Spinal cord (tissue), 10 donors: ENCODE data around the gene NFKBIZ. TPM values are rescaled to one million over a fixed set of nuclear protein-coding genes. Genes with fewer than 3 reads are reported as not detected.
"Not testable (repeated sequence)": the region's sequence is repeated elsewhere in the genome, so short reads cannot be mapped to it uniquely, and the experiment has no call there.

Source experiments
- DNase-seq, 6 donors: peaks; one replicate each; pipeline versions ENCODE4 v3.0.0 to v3.0.0-alpha.2; 2013 to 2015; ENCODE audit warnings: low spot score in 6 of 6, low read depth in 4 of 6
- H3K27ac ChIP-seq: one replicate; pipeline ENCODE4 v1.5.1; 2013; ENCODE audit warnings: low read depth, low read length, control low read depth
- H3K27me3 ChIP-seq: one replicate; pipeline ENCODE4 v1.6.1; 2013; ENCODE audit warnings: low read length; ENCODE audit not compliant: control insufficient read depth, insufficient read depth
- H3K36me3 ChIP-seq: one replicate; pipeline ENCODE4 v1.6.1; 2013; ENCODE audit warnings: low read length; ENCODE audit not compliant: control insufficient read depth, insufficient read depth
- H3K4me1 ChIP-seq: one replicate; pipeline ENCODE4 v1.6.1; 2013; ENCODE audit warnings: low read length; ENCODE audit not compliant: control insufficient read depth, insufficient read depth
- H3K4me3 ChIP-seq: one replicate; pipeline ENCODE4 v1.5.1; 2013; ENCODE audit warnings: low read depth, low read length, control low read depth
- H3K9me3 ChIP-seq: one replicate; pipeline ENCODE4 v1.6.1; 2013; ENCODE audit warnings: low read length; ENCODE audit not compliant: control insufficient read depth, insufficient read depth
- WGBS: methylation state at CpG from one replicate; pipeline ENCODE4 v1.1.5; 2013; ENCODE audit warnings: missing lambda C conversion rate; ENCODE audit not compliant: insufficient coverage; 5-methylcytosine and 5-hydroxymethylcytosine counted together
- polyA plus RNA-seq, 2 donors: library from polyadenylated mRNA; unstranded; fragments of 120-200 nt; gene quantifications; one replicate each; pipeline ENCODE4 v1.2.1, GENCODE V29; 2013; ENCODE audit not compliant: insufficient read length in 2 of 2
- total RNA-seq, 2 donors: library from RNA; depleted of rRNA in 1 of 2; stranded (reverse); fragments of 120-200 nt in 1 of 2; fragments of >200 nt in 1 of 2; gene quantifications; one replicate each; pipeline versions ENCODE4 v1.2.3 to v1.2.4, GENCODE V29; 2013 to 2014
- donor health status: healthy.

The NFKBIZ gene
- total and polyA plus RNA-seq, 4 donors = 4.1 to 12.3 (median 8.2) TPM

DNA sequence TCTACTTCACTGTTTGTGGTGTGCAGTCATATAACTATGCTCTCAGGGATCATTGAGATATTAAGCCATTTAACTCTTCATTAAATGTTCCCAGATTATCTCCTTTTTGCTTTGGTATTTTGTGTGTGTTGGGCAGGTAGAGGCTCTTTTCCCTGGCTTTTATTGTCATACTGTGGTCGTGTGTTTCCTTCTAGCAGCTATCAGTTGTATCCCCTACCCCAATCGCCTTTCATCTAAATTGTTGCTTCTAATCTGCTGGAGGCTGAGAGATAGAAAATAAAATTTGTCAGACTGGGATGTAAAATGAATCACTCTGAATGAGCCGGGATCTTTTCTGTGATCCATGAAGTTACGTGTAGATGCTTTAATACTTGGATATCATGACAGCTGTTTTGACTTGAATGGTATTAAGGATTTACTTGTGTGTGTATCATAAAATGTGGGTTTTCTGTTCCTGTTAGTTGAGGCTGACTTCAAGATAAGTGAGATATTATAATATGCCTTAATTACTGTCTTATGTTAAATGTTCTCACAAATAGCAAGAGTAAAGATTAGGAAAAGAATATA is 9.2 kb downstream of the NFKBIZ start:
- Histone ChIP-seq H3K36me3 (peaks cover 23% of the 10 kb centered on the region), H3K27ac (no peak overlapping the region), H3K27me3 (no peaks in the 10 kb centered on the region), H3K4me3 (no peak overlapping the region), H3K4me1 (no peaks in the 10 kb centered on the region), H3K9me3 (no peaks in the 10 kb centered on the region)
- WGBS = 100% methylated on average over 2 of the region's 4 CpGs
- DNase-seq = no peak

DNA sequence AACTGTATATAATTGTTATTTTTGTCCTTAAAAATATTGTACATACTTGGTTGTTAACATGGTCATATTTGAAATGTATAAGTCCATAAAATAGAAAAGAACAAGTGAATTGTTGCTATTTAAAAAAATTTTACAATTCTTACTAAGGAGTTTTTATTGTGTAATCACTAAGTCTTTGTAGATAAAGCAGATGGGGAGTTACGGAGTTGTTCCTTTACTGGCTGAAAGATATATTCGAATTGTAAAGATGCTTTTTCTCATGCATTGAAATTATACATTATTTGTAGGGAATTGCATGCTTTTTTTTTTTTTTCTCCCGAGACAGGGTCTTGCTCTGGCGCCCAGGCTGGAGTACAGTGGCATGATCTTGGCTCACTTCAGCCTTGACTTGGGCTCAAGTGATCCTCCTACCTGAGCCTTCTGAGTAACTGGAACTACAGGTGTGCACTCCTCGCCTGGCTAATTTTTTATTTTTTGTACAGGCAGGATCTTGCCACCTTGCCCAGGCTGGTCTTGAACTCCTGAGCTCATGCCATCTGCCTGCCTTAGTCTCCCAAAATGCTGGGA is 10.7 kb downstream of the NFKBIZ start:
- 96% methylated on average over 3 of the region's 5 CpGs for WGBS
- DNase-seq = no peak
- Histone ChIP-seq H3K9me3 (no peaks in the 10 kb centered on the region), H3K27me3 (no peaks in the 10 kb centered on the region), H3K27ac (no peak overlapping the region), H3K4me3 (no peak overlapping the region), H3K36me3 (peaks cover 21% of the 10 kb centered on the region), H3K4me1 (no peaks in the 10 kb centered on the region)

- no peaks in the 10 kb centered on the region for H3K4me1 ChIP-seq
- H3K36me3 ChIP-seq = peaks cover 11% of the 10 kb centered on the region
- H3K9me3 ChIP-seq = no peaks in the 10 kb centered on the region
- no CpG with 5 or more reads among the region's 3 CpGs for WGBS
- H3K27ac ChIP-seq = no peak overlapping the region
- no peaks in the 10 kb centered on the region for H3K27me3 ChIP-seq
- DNase-seq = no peak
- no peak overlapping the region for H3K4me3 ChIP-seq
Observed at GRCh38 chr3:101861212-101861788, 12.0 kb downstream of the NFKBIZ start.

- Histone ChIP-seq H3K9me3 (no peaks in the 10 kb centered on the region), H3K27me3 (no peaks in the 10 kb centered on the region), H3K36me3 (peaks cover 11% of the 10 kb centered on the region), H3K4me1 (no peaks in the 10 kb centered on the region), H3K27ac (no peak overlapping the region), H3K4me3 (no peak overlapping the region)
- no peak for DNase-seq
- 100% methylated on average over 4 of the region's 5 CpGs for WGBS
Observed at GRCh38 chr3:101861789-101862415, 12.6 kb downstream of the NFKBIZ start.

GRCh38 chr3:101862416-101863165 is 13.3 kb downstream of the NFKBIZ start:
- no peak for DNase-seq
- Histone ChIP-seq H3K4me3 (no peak overlapping the region), H3K9me3 (no peaks in the 10 kb centered on the region), H3K27me3 (no peaks in the 10 kb centered on the region), H3K36me3 (peaks cover 7% of the 10 kb centered on the region), H3K27ac (no peak overlapping the region), H3K4me1 (no peaks in the 10 kb centered on the region)
- WGBS = no CpG with 5 or more reads among the region's 3 CpGs

GRCh38 chr3:101864926-101865325 is 15.6 kb downstream of the NFKBIZ start:
- H3K4me3 ChIP-seq = not testable (repeated sequence)
- 96% methylated on average over 3 of the region's 7 CpGs for WGBS

DNA sequence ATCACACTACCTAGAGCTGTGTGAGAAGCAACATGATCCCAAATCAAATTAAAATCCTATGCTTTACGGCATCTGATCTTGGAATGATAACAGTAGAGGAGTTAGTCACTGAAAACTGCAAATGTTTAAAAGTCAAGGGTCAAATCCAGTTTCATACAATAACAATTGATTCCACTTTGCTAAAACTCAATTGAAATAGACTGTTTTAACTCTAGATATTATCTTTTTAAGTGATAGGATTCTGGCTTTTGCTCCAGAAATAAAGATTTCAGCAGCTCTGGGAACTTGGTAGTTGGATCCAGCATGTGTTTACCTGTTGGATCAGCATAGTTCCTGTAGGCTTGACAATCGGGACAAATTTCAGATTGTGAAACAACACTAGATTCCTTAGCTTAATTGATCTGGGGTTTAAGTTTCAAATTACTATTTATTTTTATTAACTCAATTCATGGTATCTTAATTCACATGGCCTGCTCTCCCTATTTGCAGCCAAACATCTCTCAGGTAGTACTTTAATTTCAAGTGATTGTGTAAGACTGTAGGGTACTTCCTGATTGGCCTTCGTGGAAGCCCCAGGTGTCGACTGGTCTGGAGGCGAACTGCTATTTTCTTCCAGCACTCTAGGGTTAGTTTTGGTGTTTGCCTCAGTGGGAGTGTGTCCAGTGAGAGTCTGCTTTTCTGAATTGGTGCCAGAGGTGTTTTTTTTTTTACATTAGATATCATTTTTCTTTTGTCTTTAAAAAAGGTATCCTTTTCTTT is 16.6 kb downstream of the NFKBIZ start:
- WGBS = no CpG with 5 or more reads among the region's 5 CpGs
- no peak overlapping the region for H3K27ac ChIP-seq
- H3K4me1 ChIP-seq = no peaks in the 10 kb centered on the region

More at GRCh38 chr3:101864926-101865325, 15.6 kb downstream of the NFKBIZ start:
- not testable (repeated sequence) for DNase-seq, H3K9me3 ChIP-seq, H3K27ac ChIP-seq, H3K36me3 ChIP-seq, H3K27me3 ChIP-seq, H3K4me1 ChIP-seq

GRCh38 chr3:101867511-101867910 is 18.2 kb downstream of the NFKBIZ start:
- no peaks in the 10 kb centered on the region for H3K36me3 ChIP-seq
- DNase-seq = no peak
- H3K27me3 ChIP-seq = no peaks in the 10 kb centered on the region
- H3K27ac ChIP-seq = no peak overlapping the region
- no peaks in the 10 kb centered on the region for H3K4me1 ChIP-seq
- H3K9me3 ChIP-seq = no peaks in the 10 kb centered on the region
- no peak overlapping the region for H3K4me3 ChIP-seq

More for the DNA sequence above, 16.6 kb downstream of the NFKBIZ start:
- H3K27me3 ChIP-seq = no peaks in the 10 kb centered on the region
- H3K36me3 ChIP-seq = no peaks in the 10 kb centered on the region
- H3K4me3 ChIP-seq = no peak overlapping the region
- H3K9me3 ChIP-seq = no peaks in the 10 kb centered on the region
- no peak for DNase-seq

DNA sequence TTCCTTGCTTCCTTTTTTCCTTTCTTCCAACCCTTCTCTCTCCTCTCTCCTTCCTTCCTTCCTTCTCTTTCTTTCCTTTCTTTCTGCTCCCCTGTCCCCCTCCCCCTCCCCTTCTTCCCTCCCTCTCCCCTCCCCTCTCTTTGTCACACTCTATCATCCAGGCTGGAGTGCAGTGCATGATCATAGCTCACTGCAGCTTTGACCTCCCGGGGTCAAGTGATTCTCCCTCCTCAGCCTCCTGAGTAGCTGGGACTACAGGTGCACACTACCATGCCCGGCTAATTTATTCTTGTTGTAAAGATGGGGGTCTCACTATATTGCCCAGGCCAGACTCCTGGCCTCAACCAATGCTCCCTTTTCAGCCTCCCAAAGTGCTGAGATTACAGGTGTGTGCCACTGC is 18.7 kb downstream of the NFKBIZ start:
- no peaks in the 10 kb centered on the region for H3K9me3 ChIP-seq
- H3K27ac ChIP-seq = no peak overlapping the region
- 100% methylated on average over 1 of the region's 2 CpGs for WGBS
- no peaks in the 10 kb centered on the region for H3K4me1 ChIP-seq
- DNase-seq = no peak
- no peaks in the 10 kb centered on the region for H3K36me3 ChIP-seq
- no peaks in the 10 kb centered on the region for H3K27me3 ChIP-seq
- H3K4me3 ChIP-seq = no peak overlapping the region
